Natural killer cell (primary cell): ENCODE results near the gene PLXNA2. TPM values are rescaled to one million over a fixed set of nuclear protein-coding genes. Genes with fewer than 3 reads are reported as not detected.

Source experiments
- ATAC-seq, 3 donors: fragments of 150-1000 bp in 2 of 3; fragments of 200-7000 bp in 1 of 3; cut with Tn5 transposase; 1 replicate in 1 of 3; 2 replicates in 2 of 3; pipeline ENCODE4 v1.10.0; 2021; ENCODE audit warnings: mild to moderate bottlenecking in 2 of 3, moderate library complexity in 2 of 3
- DNase-seq, 2 donors: peaks; one replicate each; pipeline versions ENCODE4 v3.0.0 to v3.0.0-alpha.2; 2013 to 2021; ENCODE audit warnings: mixed read lengths in 1 of 2
- H3K27ac ChIP-seq: one replicate; pipeline ENCODE4 v1.5.1; 2013; ENCODE audit warnings: mild to moderate bottlenecking, low read length
- H3K27me3 ChIP-seq: one replicate; pipeline ENCODE4 v1.6.1; 2013; ENCODE audit warnings: low read length; ENCODE audit not compliant: control insufficient read depth, insufficient read depth
- H3K36me3 ChIP-seq: one replicate; pipeline ENCODE4 v1.6.1; 2013; ENCODE audit warnings: low read length; ENCODE audit not compliant: control insufficient read depth, insufficient read depth
- H3K4me1 ChIP-seq: one replicate; pipeline ENCODE4 v1.6.1; 2013; ENCODE audit warnings: low read length; ENCODE audit not compliant: control insufficient read depth, insufficient read depth
- H3K4me3 ChIP-seq: one replicate; pipeline ENCODE4 v1.5.1; 2013; ENCODE audit warnings: low read length
- H3K9me3 ChIP-seq: one replicate; pipeline ENCODE4 v1.6.1; 2013; ENCODE audit warnings: low read length; ENCODE audit not compliant: control insufficient read depth, insufficient read depth
- H3K27ac Mint-ChIP-seq, 2 donors: one replicate each; pipeline ENCODE4 v1.8.0; 2022; ENCODE audit warnings: mild to moderate bottlenecking in 2 of 2, mixed read lengths in 2 of 2, moderate library complexity in 1 of 2
- H3K27me3 Mint-ChIP-seq, 2 donors: one replicate each; pipeline ENCODE4 v1.8.0; 2022; ENCODE audit warnings: low read depth in 2 of 2, mixed read lengths in 2 of 2
- H3K36me3 Mint-ChIP-seq: one replicate; pipeline ENCODE4 v1.8.0; 2022; ENCODE audit warnings: mixed read lengths
- H3K4me1 Mint-ChIP-seq, 2 donors: one replicate each; pipeline ENCODE4 v1.8.0; 2022; ENCODE audit warnings: mixed read lengths in 2 of 2
- H3K4me3 Mint-ChIP-seq: one replicate; pipeline ENCODE4 v1.8.0; 2022; ENCODE audit warnings: mild to moderate bottlenecking, moderate library complexity, mixed read lengths
- H3K9me3 Mint-ChIP-seq, 2 donors: one replicate each; pipeline ENCODE4 v1.8.0; 2022; ENCODE audit warnings: mixed read lengths in 2 of 2
- WGBS: methylation state at CpG from one replicate; pipeline ENCODE4 v1.1.7; 2013; ENCODE audit warnings: missing lambda C conversion rate; ENCODE audit not compliant: insufficient coverage; 5-methylcytosine and 5-hydroxymethylcytosine counted together
- intact Hi-C: fragments of 100-400 bp; cut with micrococcal nuclease; formaldehyde crosslinking; loops from one replicate; pipeline ENCODE4 v1.14.2; 2022
- total RNA-seq, 4 donors: library from RNA; stranded (reverse); fragments of 120-200 nt in 1 of 4; gene quantifications; one replicate each; pipeline versions ENCODE4 v1.2.3 to v1.2.4, GENCODE V29; 2013 to 2022
- TF ChIP-seq, protein P1 (sequence below): fragments of 200-600 bp; IDR thresholded peaks from one replicate; pipeline ENCODE4 v1.8.0; 2022; ENCODE audit warnings: antibody characterized with exemption

Gene PLXNA2
- total RNA-seq, 3 donors from 2014 or later (not counting 1 experiment from before 2014, with no cell fraction given): 2.8 to 8.4 (median 2.8) TPM

DNA sequence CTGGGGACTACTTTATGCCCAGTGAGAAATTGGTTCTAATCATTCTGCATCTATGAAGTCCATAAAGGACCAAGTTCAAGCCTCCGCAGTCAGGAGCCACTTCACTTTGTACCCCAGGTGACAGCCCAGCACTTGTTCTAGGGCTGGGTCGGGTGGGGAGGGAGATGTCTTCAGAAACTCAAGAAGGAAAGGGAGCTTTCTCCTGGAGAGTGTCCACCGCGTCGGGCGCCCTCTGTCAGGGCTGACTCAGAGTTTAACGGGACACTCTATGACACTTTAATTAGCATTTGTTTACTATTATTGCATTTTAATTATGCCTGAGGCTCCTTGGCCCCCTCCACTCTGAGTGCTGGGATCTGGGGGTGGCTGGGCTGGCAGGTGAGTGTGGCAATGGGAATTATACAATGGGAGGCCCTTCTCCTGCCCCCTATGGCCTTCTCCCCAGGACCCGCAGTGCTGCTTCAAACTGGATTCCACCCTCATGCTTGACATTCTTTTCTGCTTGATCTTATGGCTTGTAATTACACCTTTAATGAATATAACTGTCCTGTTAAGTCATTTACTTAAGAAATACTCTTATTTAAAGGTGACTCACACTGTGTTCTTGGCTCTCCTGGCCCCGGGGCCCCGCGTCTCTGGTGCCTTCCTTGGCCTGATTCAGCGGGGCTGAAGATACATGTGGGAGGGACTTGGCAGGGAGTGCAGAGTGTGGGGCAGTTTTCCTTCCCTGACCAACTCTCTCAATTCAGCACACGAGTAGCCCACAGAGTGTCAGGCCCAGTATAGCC, 136.6 kb downstream of the PLXNA2 start:
- no peak overlapping the region for H3K4me3 ChIP-seq
- ATAC-seq: no peak
- Mint-ChIP-seq H3K27ac (no peak overlapping the region), H3K4me1 (no peaks in the 10 kb centered on the region), H3K9me3 (no peaks in the 10 kb centered on the region), H3K4me3 (no peak overlapping the region), H3K36me3 (no peaks in the 10 kb centered on the region), H3K27me3 (peaks cover 2 to 7% of the 10 kb centered on the region in 2 donors)
- no peaks in the 10 kb centered on the region for H3K36me3 ChIP-seq
- no peak for DNase-seq
- intact Hi-C loops: no loop called here
- H3K9me3 ChIP-seq: no peaks in the 10 kb centered on the region
- H3K4me1 ChIP-seq: no peaks in the 10 kb centered on the region
- TF ChIP-seq, protein P1, sequence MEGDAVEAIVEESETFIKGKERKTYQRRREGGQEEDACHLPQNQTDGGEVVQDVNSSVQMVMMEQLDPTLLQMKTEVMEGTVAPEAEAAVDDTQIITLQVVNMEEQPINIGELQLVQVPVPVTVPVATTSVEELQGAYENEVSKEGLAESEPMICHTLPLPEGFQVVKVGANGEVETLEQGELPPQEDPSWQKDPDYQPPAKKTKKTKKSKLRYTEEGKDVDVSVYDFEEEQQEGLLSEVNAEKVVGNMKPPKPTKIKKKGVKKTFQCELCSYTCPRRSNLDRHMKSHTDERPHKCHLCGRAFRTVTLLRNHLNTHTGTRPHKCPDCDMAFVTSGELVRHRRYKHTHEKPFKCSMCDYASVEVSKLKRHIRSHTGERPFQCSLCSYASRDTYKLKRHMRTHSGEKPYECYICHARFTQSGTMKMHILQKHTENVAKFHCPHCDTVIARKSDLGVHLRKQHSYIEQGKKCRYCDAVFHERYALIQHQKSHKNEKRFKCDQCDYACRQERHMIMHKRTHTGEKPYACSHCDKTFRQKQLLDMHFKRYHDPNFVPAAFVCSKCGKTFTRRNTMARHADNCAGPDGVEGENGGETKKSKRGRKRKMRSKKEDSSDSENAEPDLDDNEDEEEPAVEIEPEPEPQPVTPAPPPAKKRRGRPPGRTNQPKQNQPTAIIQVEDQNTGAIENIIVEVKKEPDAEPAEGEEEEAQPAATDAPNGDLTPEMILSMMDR: no peak
- WGBS: 82% methylated on average over 3 of the region's 13 CpGs
- H3K27me3 ChIP-seq: no peaks in the 10 kb centered on the region
- H3K27ac ChIP-seq: no peak overlapping the region

DNA sequence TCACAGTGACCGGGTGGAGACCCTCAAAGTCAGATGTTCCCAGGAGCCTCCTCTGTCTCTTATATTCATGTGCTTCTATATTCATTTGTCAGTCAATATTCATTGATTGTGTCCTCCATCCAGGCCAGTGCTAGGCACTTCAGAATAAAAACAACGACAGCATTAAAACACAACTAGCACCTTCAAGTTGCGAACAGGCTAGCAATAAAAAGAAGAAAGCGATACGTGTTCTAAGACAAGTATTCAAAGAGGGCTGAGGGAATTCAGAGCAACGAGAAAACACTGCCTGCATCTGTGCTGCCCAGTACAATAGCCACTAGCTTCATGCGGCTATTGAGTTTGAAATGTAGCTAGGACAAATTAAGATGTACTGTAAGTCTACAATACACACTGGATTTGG, 138.0 kb downstream of the PLXNA2 start:
- ATAC-seq (no peak), DNase-seq (no peak)
- Mint-ChIP-seq H3K9me3 (no peaks in the 10 kb centered on the region), H3K4me1 (no peaks in the 10 kb centered on the region), H3K27me3 (peaks cover 3 to 5% of the 10 kb centered on the region in 2 donors), H3K36me3 (no peaks in the 10 kb centered on the region), H3K4me3 (no peak overlapping the region), H3K27ac (no peak overlapping the region)
- Histone ChIP-seq H3K36me3 (no peaks in the 10 kb centered on the region), H3K27me3 (no peaks in the 10 kb centered on the region), H3K9me3 (no peaks in the 10 kb centered on the region), H3K4me1 (no peaks in the 10 kb centered on the region), H3K27ac (no peak overlapping the region), H3K4me3 (no peak overlapping the region)
- WGBS: 92% methylated on average over 6 of the region's 7 CpGs
- intact Hi-C loops: no loop called here
- TF ChIP-seq, protein P1: no peak

DNA sequence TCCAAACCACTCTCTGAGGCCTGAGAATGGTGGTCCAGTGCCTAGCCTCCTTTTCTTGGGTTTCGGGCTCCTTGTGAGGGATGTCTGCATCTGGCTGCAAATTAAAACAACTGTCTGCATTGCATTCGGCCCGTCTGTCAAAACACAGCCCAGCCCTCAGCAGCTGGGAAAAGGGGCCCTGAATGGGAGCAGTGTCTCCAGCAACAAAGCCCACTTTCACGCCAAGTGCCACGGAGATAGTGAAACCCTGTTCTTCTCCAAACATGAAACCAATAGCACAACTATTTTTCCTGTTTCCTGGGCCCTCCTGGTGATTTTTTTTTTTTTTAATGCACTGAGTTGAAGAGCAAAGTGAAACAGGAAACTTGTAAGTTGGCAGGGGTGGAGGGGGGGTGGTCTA, 138.4 kb downstream of the PLXNA2 start:
- no peak for DNase-seq
- no peaks in the 10 kb centered on the region for H3K36me3 Mint-ChIP-seq
- H3K4me3 ChIP-seq: no peak overlapping the region
- H3K27me3 ChIP-seq: no peaks in the 10 kb centered on the region
- no peaks in the 10 kb centered on the region for H3K36me3 ChIP-seq
- no peak for ATAC-seq
- no peak overlapping the region for H3K27ac Mint-ChIP-seq
- H3K27ac ChIP-seq: no peak overlapping the region
- TF ChIP-seq, protein P1: no peak
- H3K4me1 Mint-ChIP-seq: no peaks in the 10 kb centered on the region
- no peaks in the 10 kb centered on the region for H3K9me3 Mint-ChIP-seq
- intact Hi-C loops: no loop called here
- peaks cover 5 to 7% of the 10 kb centered on the region in 2 donors for H3K27me3 Mint-ChIP-seq
- no peaks in the 10 kb centered on the region for H3K4me1 ChIP-seq
- no peak overlapping the region for H3K4me3 Mint-ChIP-seq
- 70% methylated on average over 5 of the region's 5 CpGs for WGBS
- H3K9me3 ChIP-seq: no peaks in the 10 kb centered on the region
